Left colon (tissue), 2 donors: ENCODE measurements around the gene FURIN. TPM values are rescaled to one million over a fixed set of nuclear protein-coding genes. Genes with fewer than 3 reads are reported as not detected.
A peak's percentile ranks its signal among the peaks of the same experiment; 100 is the strongest.
"Not testable (repeated sequence)": the region's sequence is repeated elsewhere in the genome, so short reads cannot be mapped to it uniquely, and the experiment has no call there.

Source experiments
- ATAC-seq: fragments of 200-7000 bp; cut with Tn5 transposase; one replicate; pipeline ENCODE4 v1.9.1; 2020; ENCODE audit warnings: mild to moderate bottlenecking, moderate library complexity
- DNase-seq, 2 donors: peaks; one replicate each; pipeline ENCODE4 v3.0.0-alpha.2; 2020
- intact Hi-C, 2 donors: fragments of 100-400 bp; cut with DNase I in 1 of 2; cut with micrococcal nuclease in 1 of 2; formaldehyde crosslinking; loops; one replicate each; pipeline versions ENCODE4 v1.11.2 to v1.14.0; 2022; cut with DNase I, micrococcal nuclease
- total RNA-seq, 2 donors: library from RNA; stranded (reverse); fragmentation: NEBNext Ultra II Directional; extraction: Animal tissue kit (Norgen Biotek cat#: 25700); gene quantifications; one replicate each; pipeline ENCODE4 v1.2.1, GENCODE V29; 2021
- donor health status: DM: no; HTN: no; CAD: no.
- donor health status: DM: yes; HTN: yes; CAD: no.

Gene FURIN
- total RNA-seq, 2 donors from 2014 or later = 74.0 to 101 TPM

DNA sequence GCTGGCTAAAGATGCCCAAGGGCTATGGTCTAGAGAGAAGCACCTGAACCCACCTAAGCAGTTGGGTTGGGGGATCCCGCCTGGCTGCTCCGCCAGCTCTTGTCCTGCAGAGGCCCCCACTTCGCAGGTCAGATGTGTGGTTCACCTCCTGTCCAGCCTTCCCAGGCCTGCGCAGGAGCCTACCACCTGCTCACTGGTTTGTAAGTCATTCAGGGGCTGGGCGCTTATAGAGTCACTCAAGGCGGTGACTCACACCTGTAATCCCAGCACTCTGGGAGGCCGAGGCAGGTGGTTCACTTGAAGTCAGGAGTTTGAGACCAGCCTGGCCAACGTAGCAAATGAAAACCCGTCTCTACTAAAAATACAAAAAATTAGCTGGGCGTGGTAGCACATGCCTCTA lies 3.9 kb upstream of the FURIN start:
- no peak for ATAC-seq
- intact Hi-C loops = no loop called here
- DNase-seq = no peak

GRCh38 chr15:90865702-90866101 lies 2.7 kb upstream of the FURIN start:
- ATAC-seq (no peak), DNase-seq (no peak)
- intact Hi-C loops = no loop called here

DNA sequence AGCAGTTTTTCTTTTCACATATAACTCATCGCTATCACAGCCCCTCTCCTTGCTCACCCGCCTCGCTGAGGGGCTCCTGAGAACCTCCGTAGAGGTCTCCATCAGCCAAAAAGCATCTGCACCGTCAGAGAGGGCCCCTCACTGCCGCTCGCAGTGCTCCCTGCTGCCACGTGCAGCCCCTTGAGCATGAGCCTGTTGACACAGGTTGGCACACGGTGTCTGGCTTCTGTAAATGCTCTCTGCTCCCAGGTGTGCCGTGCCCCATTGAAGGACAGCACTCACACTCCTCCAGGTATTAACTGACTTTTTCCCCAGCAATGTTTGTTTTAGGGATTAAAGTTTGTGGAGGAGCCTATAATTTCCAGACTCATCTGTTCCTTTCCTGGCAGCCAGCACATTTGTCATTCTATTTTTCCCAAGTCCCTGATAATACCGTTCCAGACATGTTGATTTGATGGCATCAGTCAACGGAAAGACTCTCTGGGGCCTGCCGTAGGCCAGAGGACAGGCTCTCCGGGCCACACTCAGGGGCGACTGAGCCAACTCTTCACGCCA lies 2.1 kb upstream of the FURIN start:
- intact Hi-C loops = no loop called here
- no peak for ATAC-seq
- DNase-seq = no peak

GRCh38 chr15:90866800-90867199 lies 1.6 kb upstream of the FURIN start:
- intact Hi-C loops = no loop called here
- ATAC-seq (no peak), DNase-seq (no peak)

DNA sequence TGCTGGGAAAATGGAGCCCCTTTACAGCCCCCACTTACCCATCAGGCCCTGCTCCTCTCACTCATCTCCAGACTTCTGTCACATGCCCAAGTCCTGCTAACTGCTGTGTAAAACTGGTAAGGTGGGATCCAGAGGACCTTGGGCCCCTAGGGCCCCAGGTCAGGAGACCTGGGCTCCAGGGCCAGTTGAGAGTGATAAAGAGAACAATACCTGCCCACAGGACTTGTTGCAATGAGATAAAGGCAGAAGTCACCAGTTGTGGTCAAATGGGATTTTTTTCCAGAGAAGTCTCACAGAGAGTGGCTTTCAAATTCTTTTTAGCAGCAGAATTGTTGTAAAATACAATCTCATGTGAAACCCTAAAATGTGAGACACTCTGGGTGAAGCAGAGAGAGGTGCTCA lies 753 bp downstream of the FURIN start:
- ATAC-seq (no peak), DNase-seq (no peak)
- intact Hi-C loops = no loop called here

- intact Hi-C loops = loop anchor here in 1 of 2 donors (10.0 kb wide), 1 partner anchor 155 kb away; the partner anchor contains the start of gene BLM
- DNase-seq (peak; percentile 66 to 75), ATAC-seq (peak; percentile 28)
Measured at GRCh38 chr15:90869601-90870353, 1.4 kb downstream of the FURIN start.

DNA sequence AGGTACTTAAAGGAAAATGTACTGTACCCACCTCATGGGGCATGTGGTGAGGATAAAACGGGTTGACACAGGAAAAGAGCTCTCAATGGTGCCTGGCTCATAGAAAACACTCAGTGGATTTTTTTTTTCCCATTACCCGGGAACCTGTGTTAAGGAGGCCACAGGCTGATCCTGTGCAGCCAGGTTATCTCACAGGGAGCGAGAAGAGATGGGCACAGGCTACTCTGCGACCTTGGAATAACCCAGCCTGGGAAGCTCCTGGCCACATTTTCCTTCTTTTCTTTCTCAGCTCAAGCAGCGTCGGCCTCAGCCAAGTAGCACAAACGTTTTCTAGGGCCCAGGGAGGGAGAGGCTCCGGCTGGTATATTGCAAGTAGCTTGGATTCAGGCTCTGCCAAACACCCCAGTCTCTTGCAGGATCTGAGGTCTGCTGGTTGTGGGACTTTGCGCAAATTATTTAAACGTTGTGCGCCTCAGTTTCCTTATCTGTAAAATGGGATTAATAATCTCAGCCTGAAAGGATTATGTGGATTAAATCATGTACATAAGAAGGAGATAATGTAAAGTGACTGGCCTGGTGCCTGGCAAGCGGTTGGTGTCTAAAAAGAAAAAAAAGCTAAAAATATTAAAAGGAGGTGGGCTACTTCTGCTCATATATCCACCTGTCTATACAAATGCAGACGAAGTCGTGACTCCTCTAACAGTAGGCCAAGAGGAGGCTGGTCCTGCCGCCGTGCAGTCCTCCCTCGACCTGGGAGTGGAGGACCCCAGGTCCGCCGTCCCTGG lies 2.2 kb downstream of the FURIN start:
- ATAC-seq (peak; percentile 10), DNase-seq (no peak)
- intact Hi-C loops = loop anchor here in 1 of 2 donors (10.0 kb wide), 1 partner anchor 156 kb away; the partner anchor contains the start of gene BLM

GRCh38 chr15:90871139-90871715 lies 2.8 kb downstream of the FURIN start:
- ATAC-seq (peak; percentile 37), DNase-seq (peak in 1 of 2 donors; percentile 51)
- intact Hi-C loops = loop anchor here in 1 of 2 donors (10.0 kb wide), 1 partner anchor 156 kb away; the partner anchor contains the start of gene BLM

DNA sequence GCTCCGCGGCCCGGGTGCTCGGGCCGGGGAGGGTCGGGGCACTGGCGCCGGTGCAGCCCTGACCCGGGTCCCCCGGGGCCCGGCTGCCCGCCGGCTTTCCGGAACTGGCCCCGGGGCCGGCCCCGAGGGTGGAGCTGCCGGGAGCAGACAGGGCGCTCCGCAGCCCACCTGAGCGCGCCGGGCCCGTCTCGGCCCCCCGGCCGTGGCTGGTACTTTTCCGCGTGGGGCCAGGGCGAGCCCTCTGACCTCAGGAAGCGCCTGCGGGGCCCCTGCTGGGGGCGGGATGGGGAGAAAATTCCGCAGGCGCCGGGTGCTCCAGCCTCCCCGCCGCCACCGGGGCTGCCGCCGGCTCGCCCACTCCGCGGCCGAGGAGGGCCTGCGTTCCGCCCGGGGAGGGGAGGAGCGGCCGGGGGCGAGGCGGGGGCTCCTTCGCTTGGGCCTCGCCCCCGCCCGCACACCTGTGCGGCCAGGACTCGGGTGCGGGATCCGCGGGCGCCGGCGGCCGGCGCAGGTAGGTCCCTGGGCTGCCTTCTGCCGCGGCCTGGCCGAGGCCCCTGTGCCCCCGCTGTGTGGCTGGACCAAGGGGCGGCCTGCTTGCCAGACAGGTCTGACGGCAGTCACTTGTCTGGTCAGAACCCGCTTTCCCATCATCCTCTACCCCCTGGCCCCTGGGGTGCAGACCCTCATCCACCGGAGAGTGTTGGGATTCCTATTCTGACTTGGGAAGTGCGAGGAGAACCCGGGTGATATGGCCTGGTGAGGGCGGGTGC lies 3.5 kb downstream of the FURIN start:
- peak in 1 of 2 donors; percentile 52 for DNase-seq
- ATAC-seq = peak; percentile 43
- intact Hi-C loops = loop anchor here in 1 of 2 donors (10.0 kb wide), 1 partner anchor 157 kb away; the partner anchor contains the start of gene BLM

GRCh38 chr15:90872486-90873184 lies 4.2 kb downstream of the FURIN start:
- intact Hi-C loops = loop anchor here in 1 of 2 donors (10.0 kb wide), 1 partner anchor 158 kb away; the partner anchor contains the start of gene BLM
- DNase-seq (no peak), ATAC-seq (no peak)

DNA sequence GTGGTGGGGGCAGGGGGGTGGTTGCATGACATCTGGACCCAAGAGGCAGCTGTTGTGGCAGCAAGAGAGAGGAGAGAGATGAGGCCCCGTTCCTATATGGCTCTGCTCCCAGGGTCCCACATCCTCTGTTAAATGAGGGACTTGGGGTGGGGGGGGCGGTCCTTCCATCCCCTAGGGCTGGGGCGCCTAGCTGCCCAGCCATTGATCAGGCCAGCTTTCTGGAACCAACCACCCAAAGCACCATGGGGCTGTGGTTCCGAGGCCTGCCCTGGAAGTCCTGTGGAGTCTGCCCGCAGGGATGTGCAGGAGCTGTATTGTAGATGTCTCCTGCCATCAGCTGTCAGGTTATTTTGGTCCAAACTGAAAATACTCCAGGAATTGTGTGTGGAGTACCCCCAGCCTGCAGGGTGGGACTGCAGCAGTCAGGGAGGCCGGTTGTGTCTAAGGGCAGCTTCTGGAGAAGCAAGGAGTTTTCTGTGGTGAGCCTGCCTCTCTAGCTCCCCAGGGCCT lies 5.2 kb downstream of the FURIN start:
- intact Hi-C loops = loop anchor here in 1 of 2 donors (10.0 kb wide), 1 partner anchor 159 kb away; the partner anchor contains the start of gene BLM
- ATAC-seq (no peak), DNase-seq (no peak)

- ATAC-seq = peak; percentile 12
- intact Hi-C loops = loop anchor here in 1 of 2 donors (10.0 kb wide), 1 partner anchor 159 kb away; the partner anchor contains the start of gene BLM
- DNase-seq = no peak
Measured at GRCh38 chr15:90873998-90874605, 5.7 kb downstream of the FURIN start.

GRCh38 chr15:90874986-90875385 lies 6.6 kb downstream of the FURIN start:
- ATAC-seq, DNase-seq: not testable (repeated sequence)
- intact Hi-C loops = loop anchor here in 1 of 2 donors (10.0 kb wide), 1 partner anchor 160 kb away; the partner anchor contains the start of gene BLM

DNA sequence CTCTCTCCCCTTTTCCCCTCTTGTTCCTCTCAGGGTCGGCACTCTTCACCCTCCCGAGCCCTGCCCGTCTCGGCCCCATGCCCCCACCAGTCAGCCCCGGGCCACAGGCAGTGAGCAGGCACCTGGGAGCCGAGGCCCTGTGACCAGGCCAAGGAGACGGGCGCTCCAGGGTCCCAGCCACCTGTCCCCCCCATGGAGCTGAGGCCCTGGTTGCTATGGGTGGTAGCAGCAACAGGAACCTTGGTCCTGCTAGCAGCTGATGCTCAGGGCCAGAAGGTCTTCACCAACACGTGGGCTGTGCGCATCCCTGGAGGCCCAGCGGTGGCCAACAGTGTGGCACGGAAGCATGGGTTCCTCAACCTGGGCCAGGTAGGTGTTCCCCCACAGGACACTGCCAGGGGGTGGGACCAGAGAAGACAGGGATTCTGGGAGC lies 7.2 kb downstream of the FURIN start:
- intact Hi-C loops = loop anchor here in 1 of 2 donors (10.0 kb wide), 1 partner anchor 161 kb away; the partner anchor contains the start of gene BLM
- DNase-seq = no peak
- ATAC-seq = no peak

GRCh38 chr15:90876046-90876445 lies 7.7 kb downstream of the FURIN start:
- no peak for DNase-seq

GRCh38 chr15:90876512-90877170 lies 8.3 kb downstream of the FURIN start:
- intact Hi-C loops = loop anchor here in 1 of 2 donors (10.0 kb wide), 1 partner anchor 162 kb away; the partner anchor contains the start of gene BLM
- ATAC-seq = no peak
- DNase-seq = no peak

More at GRCh38 chr15:90876046-90876445, 7.7 kb downstream of the FURIN start:
- intact Hi-C loops = loop anchor here in 1 of 2 donors (10.0 kb wide), 1 partner anchor 161 kb away; the partner anchor contains the start of gene BLM
- no peak for ATAC-seq
